SK-N-SH (cell line): ENCODE results near the gene FGF18. TPM values are rescaled to one million over a fixed set of nuclear protein-coding genes. Genes with fewer than 3 reads are reported as not detected.

Source experiments
- CTCF ChIA-PET: fragments of 300-600, 350-600 bp; formaldehyde crosslinking; extraction: SDS; loops from one replicate; lab custom pipeline; 2021; lab: Yijun Ruan, JAX
- POLR2A ChIA-PET: fragments of 350-600 bp; sonication (Branson Sonifier 250); formaldehyde crosslinking; extraction: SDS; loops from one replicate; lab custom pipeline; 2020; ENCODE audit warnings: antibody characterized with exemption, inconsistent platforms; lab: Yijun Ruan, JAX
- DNase-seq: peaks from one replicate; pipeline ENCODE4 v3.0.0; 2012
- H2AFZ ChIP-seq: fragments of 200-600 bp; sonication (generic); 2 replicates; pipeline ENCODE4 v1.8.1; 2016; ENCODE audit warnings: antibody characterized with exemption, mild to moderate bottlenecking, low read depth
- H3F3A ChIP-seq: fragments of 200-600 bp; sonication (generic); replicated peaks from 2 replicates; pipeline ENCODE3; 2016; ENCODE audit warnings: antibody characterized with exemption, mild to moderate bottlenecking; ENCODE audit not compliant: insufficient read depth
- H3K27ac ChIP-seq, 2 experiments: fragments of 200-500 bp in 1 of 2; fragments of 200-600 bp in 1 of 2; sonication (Bioruptor generic) in 1 of 2; sonication (generic), shearing (Covaris generic) in 1 of 2; 2 replicates each; pipeline versions ENCODE4 v1.5.1 to v1.6.1; 2014 to 2016; ENCODE audit warnings: low read depth in 2 of 2, inconsistent platforms in 1 of 2, low read length in 1 of 2, mild to moderate bottlenecking in 1 of 2, mixed read lengths in 1 of 2
- H3K27me3 ChIP-seq: fragments of 200-600 bp; sonication (generic), shearing (Covaris generic); 2 replicates; pipeline ENCODE4 v1.6.1; 2016; ENCODE audit warnings: mixed run types; ENCODE audit not compliant: insufficient read depth
- H3K36me3 ChIP-seq, 2 experiments: fragments of 200-500 bp in 1 of 2; fragments of 200-600 bp in 1 of 2; sonication (Bioruptor generic) in 1 of 2; sonication (generic) in 1 of 2; replicated peaks in 1 of 2; 2 replicates each; pipeline versions ENCODE3 to v1.5.1; 2014 to 2016; ENCODE audit warnings: low read length in 1 of 2, mild to moderate bottlenecking in 1 of 2; ENCODE audit not compliant: insufficient read depth in 2 of 2, control insufficient read depth in 1 of 2
- H3K4me1 ChIP-seq, 2 experiments: fragments of 200-500 bp in 1 of 2; fragments of 200-600 bp in 1 of 2; sonication (Bioruptor generic) in 1 of 2; sonication (generic), shearing (Covaris generic) in 1 of 2; 2 replicates each; pipeline versions ENCODE4 v1.5.1 to v1.6.1; 2014 to 2016; ENCODE audit warnings: low read depth in 1 of 2, low read length in 1 of 2, mixed run types in 1 of 2; ENCODE audit not compliant: insufficient read depth in 2 of 2, control insufficient read depth in 1 of 2
- H3K4me2 ChIP-seq: fragments of 200-600 bp; sonication (generic), shearing (Covaris generic); 2 replicates; pipeline ENCODE4 v1.6.1; 2017; ENCODE audit warnings: mixed run types
- H3K4me3 ChIP-seq, 2 experiments: fragments of 200-500 bp in 1 of 2; fragments of 200-600 bp in 1 of 2; sonication (Bioruptor generic) in 1 of 2; sonication (generic), shearing (Covaris generic) in 1 of 2; 2 replicates each; pipeline versions ENCODE4 v1.5.1 to v1.8.1; 2014 to 2016; ENCODE audit warnings: low read depth in 2 of 2, inconsistent platforms in 1 of 2, low read length in 1 of 2, mild to moderate bottlenecking in 1 of 2, mixed read lengths in 1 of 2, moderate library complexity in 1 of 2
- H3K79me2 ChIP-seq: fragments of 200-600 bp; sonication (generic); 2 replicates; pipeline ENCODE4 v1.8.1; 2017; ENCODE audit warnings: mild to moderate bottlenecking; ENCODE audit not compliant: insufficient read depth
- H3K9ac ChIP-seq: fragments of 200-600 bp; sonication (generic); 2 replicates; pipeline ENCODE4 v1.6.1; 2017; ENCODE audit warnings: mixed run types
- H3K9me2 ChIP-seq: fragments of 200-600 bp; sonication (generic); 2 replicates; pipeline ENCODE4 v1.6.1; 2017; ENCODE audit warnings: mixed run types
- H3K9me3 ChIP-seq: fragments of 200-600 bp; sonication (generic); 2 replicates; pipeline ENCODE4 v1.6.1; 2017; ENCODE audit warnings: mixed run types, mild to moderate bottlenecking, moderate library complexity
- H4K20me1 ChIP-seq: fragments of 200-600 bp; sonication (generic); 2 replicates; pipeline ENCODE4 v1.6.1; 2017; ENCODE audit warnings: mild to moderate bottlenecking, mixed run types; ENCODE audit not compliant: insufficient read depth
- EZH2phosphoT487 ChIP-seq: fragments of 200-600 bp; sonication (generic); IDR thresholded peaks from 2 replicates; pipeline ENCODE4 v1.6.1; 2017; ENCODE audit warnings: low read depth, mixed run types, mild to moderate bottlenecking, antibody characterized with exemption, moderate library complexity, borderline replicate concordance
- FOSL2 ChIP-seq: IDR thresholded peaks from 2 replicates; pipeline ENCODE4 v1.4.0; 2012; ENCODE audit warnings: low read depth, mild to moderate bottlenecking, moderate library complexity, borderline replicate concordance
- FOXJ3 ChIP-seq: sonication (generic); formaldehyde crosslinking; IDR thresholded peaks from 2 replicates; pipeline ENCODE4 v1.5.1; 2020; ENCODE audit warnings: mild to moderate bottlenecking, missing genetic modification reagents
- GABPA ChIP-seq: IDR thresholded peaks from 2 replicates; pipeline ENCODE4 v1.4.0; 2012; ENCODE audit warnings: low read depth, mild to moderate bottlenecking
- GATA2 ChIP-seq: sonication (generic); formaldehyde crosslinking; IDR thresholded peaks from 2 replicates; pipeline ENCODE4 v1.5.0; 2020; ENCODE audit warnings: mild to moderate bottlenecking, missing genetic modification reagents
- MAX ChIP-seq: IDR thresholded peaks from 2 replicates; pipeline ENCODE4 v1.4.0; 2012; ENCODE audit warnings: low read depth
- MXI1 ChIP-seq: IDR thresholded peaks from 2 replicates; pipeline ENCODE4 v1.6.1; 2012; ENCODE audit warnings: mild to moderate bottlenecking, low read depth, low read length, improper control_type of control experiment
- NFIC ChIP-seq: IDR thresholded peaks from 2 replicates; pipeline ENCODE4 v1.4.0; 2012; ENCODE audit warnings: borderline replicate concordance
- PBX3 ChIP-seq: IDR thresholded peaks from 2 replicates; pipeline ENCODE4; 2012
- POLR2AphosphoS5 ChIP-seq: IDR thresholded peaks from 2 replicates; pipeline ENCODE4 v1.6.1; 2012; ENCODE audit warnings: low read depth, low read length
- RCOR1 ChIP-seq: fragments of 150-350 bp; IDR thresholded peaks from 2 replicates; pipeline ENCODE4 v1.6.1; 2017; ENCODE audit warnings: antibody characterized with exemption, low read length
- REST ChIP-seq: IDR thresholded peaks from 2 replicates; pipeline ENCODE4 v1.6.1; 2012; ENCODE audit warnings: mild to moderate bottlenecking, low read depth, low read length, moderate library complexity
- RXRA ChIP-seq: IDR thresholded peaks from 2 replicates; pipeline ENCODE4 v1.4.0; 2012; ENCODE audit warnings: low read depth, mild to moderate bottlenecking, borderline replicate concordance
- SIN3A ChIP-seq: IDR thresholded peaks from 2 replicates; pipeline ENCODE4 v1.6.1; 2012; ENCODE audit warnings: low read depth, mild to moderate bottlenecking, low read length, moderate library complexity, borderline replicate concordance
- SMC3 ChIP-seq: IDR thresholded peaks from 2 replicates; pipeline ENCODE4 v1.6.1; 2012; ENCODE audit warnings: low read depth, low read length, improper control_type of control experiment
- TAF1 ChIP-seq: IDR thresholded peaks from 2 replicates; pipeline ENCODE4 v1.6.1; 2012; ENCODE audit warnings: low read depth, mild to moderate bottlenecking, low read length, moderate library complexity, borderline replicate concordance
- TEAD4 ChIP-seq: IDR thresholded peaks from 2 replicates; pipeline ENCODE4 v1.4.0; 2012; ENCODE audit warnings: mild to moderate bottlenecking, borderline replicate concordance; ENCODE audit not compliant: insufficient read depth
- YY1 ChIP-seq: IDR thresholded peaks from 2 replicates; pipeline ENCODE4 v1.4.0; 2012; ENCODE audit warnings: low read depth, mild to moderate bottlenecking
- ZBTB33 ChIP-seq: IDR thresholded peaks from 2 replicates; pipeline ENCODE4 v1.4.0; 2012; ENCODE audit warnings: low read depth, borderline replicate concordance
- WGBS: methylation state at CpG from one replicate; pipeline ENCODE4 v1.1.6; 2017; ENCODE audit warnings: low lambda C conversion rate; 5-methylcytosine and 5-hydroxymethylcytosine counted together
- polyA plus RNA-seq, 3 experiments: library from polyadenylated mRNA; depleted of rRNA; stranded (reverse); fragments of >200 nt; gene quantifications; 2 replicates each; pipeline ENCODE4 v1.2.3, GENCODE V29; 2012

The FGF18 gene
- polyA plus RNA-seq, 1 of the 3 experiments (the other 2 are of a cell fraction), result 0.89 TPM

GRCh38 chr5:171431251-171431777 lies 11.9 kb downstream of the FGF18 start:
- no peaks in the 10 kb centered on the region for H3F3A ChIP-seq
- WGBS, result 88% methylated on average over 6 of the region's 7 CpGs
- TF ChIP-seq ZBTB33, result no peak
- no peak for TF ChIP-seq FOSL2
- TF ChIP-seq FOXJ3 (CRISPR knock-in tag), result no peak
- TF ChIP-seq SIN3A, result no peak
- TF ChIP-seq, all 33 proteins: peak for 0
- H3K36me3 ChIP-seq, result no peaks in the 10 kb centered on the region
- ChIA-PET CTCF (interaction anchor here (0.7 to 1.4 kb wide), 2 partner anchors 12 to 475 kb away, joined by 3 to 5 read pairs; no protein-coding TSS in a partner anchor), POLR2A (no interaction called here)
- H3K4me1 ChIP-seq, result no peaks in the 10 kb centered on the region; a peak in 1 of 4 replicates
- H4K20me1 ChIP-seq, result no peaks in the 10 kb centered on the region
- no peaks in the 10 kb centered on the region for H3K27me3 ChIP-seq
- H3K9me3 ChIP-seq, result no peaks in the 10 kb centered on the region
- H3K4me2 ChIP-seq, result no peak overlapping the region
- no peak overlapping the region for H3K4me3 ChIP-seq
- H3K9me2 ChIP-seq, result no peaks in the 10 kb centered on the region
- H3K9ac ChIP-seq, result no peak overlapping the region
- H3K79me2 ChIP-seq, result no peaks in the 10 kb centered on the region
- H3K27ac ChIP-seq, result no peak overlapping the region
- no peak overlapping the region for H2AFZ ChIP-seq
- no peak for DNase-seq

- ChIA-PET CTCF (interaction anchor here (0.6 kb wide), 1 partner anchor 13 kb away, joined by 3 read pairs; the partner anchor contains the start of gene FGF18), POLR2A (no interaction called here)
- Histone ChIP-seq H2AFZ (no peak overlapping the region), H3K9me3 (no peaks in the 10 kb centered on the region), H3K4me3 (no peak overlapping the region), H3K4me1 (peaks cover 0 to 5% of the 10 kb centered on the region in 2 experiments; a peak in 1 of 4 replicates), H3K4me2 (no peak overlapping the region), H3F3A (no peaks in the 10 kb centered on the region), H3K79me2 (no peaks in the 10 kb centered on the region), H3K27me3 (no peaks in the 10 kb centered on the region), H3K9ac (no peak overlapping the region), H4K20me1 (no peaks in the 10 kb centered on the region), H3K9me2 (no peaks in the 10 kb centered on the region), H3K27ac (no peak overlapping the region), H3K36me3 (no peaks in the 10 kb centered on the region)
- DNase-seq, result no peak
- 84% methylated on average over 5 of the region's 8 CpGs for WGBS
- no peak for TF ChIP-seq RCOR1
- TF ChIP-seq GATA2 (CRISPR knock-in tag), result no peak
- no peak for TF ChIP-seq TEAD4
- no peak for TF ChIP-seq GABPA
- TF ChIP-seq MXI1, result no peak
- no peak for TF ChIP-seq NFIC
- TF ChIP-seq YY1, result no peak
- TF ChIP-seq SMC3, result no peak
- no peak for TF ChIP-seq EZH2phosphoT487
- no peak for TF ChIP-seq POLR2AphosphoS5
- TF ChIP-seq RXRA, result no peak
- no peak for TF ChIP-seq PBX3
- TF ChIP-seq MAX, result no peak
- no peak for TF ChIP-seq REST
- no peak for TF ChIP-seq TAF1
Observed at GRCh38 chr5:171432076-171432475, 12.6 kb downstream of the FGF18 start.
